PFSK-1 (cell line): ENCODE data around the gene GJB2.

Experiments
- REST ChIP-seq, 2 experiments: IDR thresholded peaks; 2 replicates each; pipeline versions ENCODE4 v1.6.1 to v1.8.0; 2011 to 2012; ENCODE audit warnings: low read depth in 2 of 2, low read length in 2 of 2, control low read depth in 1 of 2, inconsistent platforms in 1 of 2, mild to moderate bottlenecking in 1 of 2, moderate library complexity in 1 of 2; ENCODE audit not compliant: insufficient read depth in 1 of 2
- TAF1 ChIP-seq: IDR thresholded peaks from 2 replicates; pipeline ENCODE4 v1.6.1; 2012; ENCODE audit warnings: low read length, control low read depth, borderline replicate concordance; ENCODE audit not compliant: insufficient read depth

- no peak for TF ChIP-seq REST (IDR thresholded peaks at IDR 0.05; ENCODE audit: insufficient read depth in 1 of 2, low read depth in 2 of 2, low read length in 2 of 2)
- TF ChIP-seq TAF1: no peak
Observed at GRCh38 chr13:20161951-20162300, 30.8 kb downstream of the GJB2 start.
